Neural cell (in vitro differentiated cells): Measurements from ENCODE around the gene COG1.

Source experiments
- CTCF ChIP-seq: fragments of 450-650 bp; IDR thresholded peaks from 2 replicates; pipeline ENCODE4 v1.5.1; 2014; ENCODE audit warnings: antibody characterized with exemption, mild to moderate bottlenecking, moderate library complexity; ENCODE audit not compliant: poor library complexity, severe bottlenecking
- EP300 ChIP-seq: fragments of 450-650 bp; conservative IDR thresholded peaks from 2 replicates; pipeline ENCODE4 v1.6.1; 2014; ENCODE audit warnings: antibody characterized with exemption, mild to moderate bottlenecking, moderate library complexity; ENCODE audit not compliant: poor library complexity, severe bottlenecking
- EZH2 ChIP-seq: fragments of 200-600, 300-800 bp; shearing (Covaris generic), sonication (generic); IDR thresholded peaks from 2 replicates; pipeline ENCODE4 v1.6.1; 2014; ENCODE audit warnings: antibody characterized with exemption, low read length, borderline replicate concordance, mild to moderate bottlenecking; ENCODE audit not compliant: insufficient read depth, poor library complexity, severe bottlenecking
- POLR2AphosphoS5 ChIP-seq: IDR thresholded peaks from 2 replicates; pipeline ENCODE4 v1.6.1; 2012
- RAD21 ChIP-seq: fragments of 450-650 bp; conservative IDR thresholded peaks from 2 replicates; pipeline ENCODE4 v1.6.1; 2014; ENCODE audit warnings: antibody characterized with exemption, mild to moderate bottlenecking, moderate library complexity
- TAF1 ChIP-seq: IDR thresholded peaks from 2 replicates; pipeline ENCODE4 v1.6.1; 2012; ENCODE audit warnings: low read depth

- TF ChIP-seq CTCF (no peak), TAF1 (no peak), EP300 (no peak), RAD21 (no peak), EZH2 (no peak), POLR2AphosphoS5 (no peak)
Observed at GRCh38 chr17:73165616-73166404, 27.0 kb upstream of the COG1 start.
